ENCODE measurements around the gene OR1M1. TPM values are rescaled to one million over a fixed set of nuclear protein-coding genes. Genes with fewer than 3 reads are reported as not detected.

The OR1M1 gene
- total and polyA plus RNA-seq, 10 of the 15 experiments (the other 5 are each of a cell fraction or from before 2014, with no cell fraction given), result not detected

DNA sequence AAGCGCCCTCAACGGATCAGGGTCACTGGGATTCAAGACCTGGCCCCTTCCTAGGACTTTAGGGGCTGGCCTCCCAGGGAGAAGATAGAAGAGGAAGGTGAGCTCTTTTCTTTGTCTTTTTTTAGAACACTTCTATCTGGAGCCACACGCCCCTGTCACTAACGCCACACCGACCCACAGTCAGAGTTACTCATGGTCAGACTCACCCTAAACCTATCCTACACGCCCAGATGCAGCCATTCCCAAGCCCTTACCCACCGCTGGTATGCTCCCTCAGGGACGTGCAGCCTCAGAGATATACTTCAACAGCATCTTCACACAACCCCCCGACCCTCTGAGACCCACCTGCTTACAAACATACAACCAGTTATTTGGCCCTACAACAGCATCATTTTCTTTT lies 46.7 kb upstream of the OR1M1 start:
- ATAC-seq, result no peak
- H2AFZ ChIP-seq (ENCODE audit: control insufficient read depth, low read depth, low read length), result no peak overlapping the region
- H3K27me3 ChIP-seq (replicated peaks in 1 of 2; ENCODE audit: control insufficient read depth in 2 of 2, insufficient read depth in 2 of 2, low read length in 1 of 2), result no peaks in the 10 kb centered on the region
- H3K36me3 ChIP-seq (ENCODE audit: control insufficient read depth in 2 of 2, insufficient read depth in 2 of 2, low read length in 1 of 2), result no peaks in the 10 kb centered on the region
- BruUV-seq (replicated peaks), result no TSS peak
- FAIRE-seq, result no peak
- ChIA-PET CTCF (no interaction called here), SMC1A (ENCODE audit: uncharacterized antibody, unreplicated experiment) (no interaction called here), POLR2A (no interaction called here), RAD21 (ENCODE audit: unreplicated experiment) (no interaction called here)
- 13% methylated on average over 8 of the region's 9 CpGs for WGBS (ENCODE audit: insufficient coverage, insufficient replicate concordance, low lambda C conversion rate, missing lambda C conversion rate)
- intact Hi-C loops (cut with micrococcal nuclease; ENCODE audit: unreplicated experiment), result no loop called here
- in situ Hi-C loops (cut with MboI), result no loop called here
- no peaks in the 10 kb centered on the region for H3K79me2 ChIP-seq (ENCODE audit: control insufficient read depth, insufficient read depth, low read length)
- no peak for DNase-seq (ENCODE audit: low read depth, low spot score)
- H3K9ac ChIP-seq (ENCODE audit: control insufficient read depth, insufficient read depth, low read length), result no peak overlapping the region
- H3K4me2 ChIP-seq (ENCODE audit: control insufficient read depth, insufficient read depth), result no peak overlapping the region
- no peaks in the 10 kb centered on the region; the same call in 2 of the 3 replicates for H3K9me3 ChIP-seq (replicated peaks; ENCODE audit: control insufficient read depth, insufficient read depth, low read length)
- no peaks in the 10 kb centered on the region for H4K20me1 ChIP-seq (ENCODE audit: control insufficient read depth, insufficient read depth)
- H3K27ac ChIP-seq (ENCODE audit: control insufficient read depth, insufficient read depth), result no peak overlapping the region
- TF ChIP-seq ATF2 (IDR thresholded peaks at IDR 0.05; ENCODE audit: low read length) (no peak), ZNF622 (IDR thresholded peaks at IDR 0.05) (no peak), TCF12 (IDR thresholded peaks at IDR 0.05; ENCODE audit: low read depth, low read length) (no peak), SP1 (IDR thresholded peaks at IDR 0.05; ENCODE audit: low read depth, low read length) (no peak), CEBPB (IDR thresholded peaks at IDR 0.05; ENCODE audit: borderline replicate concordance in 1 of 2, low read depth in 2 of 2, low read length in 2 of 2) (no peak), SMC3 (IDR thresholded peaks at IDR 0.05; ENCODE audit: borderline replicate concordance, low read length) (no peak), MYC (IDR thresholded peaks at IDR 0.05; ENCODE audit: insufficient read depth, insufficient read length, insufficient replicate concordance, low read length, severe bottlenecking) (no peak), POLR2AphosphoS5 (IDR thresholded peaks at IDR 0.05; ENCODE audit: low read length) (no peak), GATAD2B (conservative IDR thresholded peaks at IDR 0.05; ENCODE audit: low read depth) (no peak), SUPT20H (IDR thresholded peaks at IDR 0.05; ENCODE audit: borderline replicate concordance, control insufficient read depth, low read depth, low read length) (no peak), HDAC6 (IDR thresholded peaks at IDR 0.05; ENCODE audit: unreplicated experiment) (no peak), PAX8 (IDR thresholded peaks at IDR 0.05) (no peak), MTA3 (IDR thresholded peaks at IDR 0.05; ENCODE audit: borderline replicate concordance, low read length) (no peak), ZNF384 (IDR thresholded peaks at IDR 0.05; ENCODE audit: borderline replicate concordance, low read depth, low read length) (no peak), ESRRA (IDR thresholded peaks at IDR 0.05; ENCODE audit: low read length) (no peak), BCLAF1 (IDR thresholded peaks at IDR 0.05) (no peak), CBFB (IDR thresholded peaks at IDR 0.05; ENCODE audit: low read depth) (no peak), GABPA (IDR thresholded peaks at IDR 0.05; ENCODE audit: low read depth) (no peak), RAD51 (IDR thresholded peaks at IDR 0.05) (no peak)
- TF ChIP-seq, protein P1, sequence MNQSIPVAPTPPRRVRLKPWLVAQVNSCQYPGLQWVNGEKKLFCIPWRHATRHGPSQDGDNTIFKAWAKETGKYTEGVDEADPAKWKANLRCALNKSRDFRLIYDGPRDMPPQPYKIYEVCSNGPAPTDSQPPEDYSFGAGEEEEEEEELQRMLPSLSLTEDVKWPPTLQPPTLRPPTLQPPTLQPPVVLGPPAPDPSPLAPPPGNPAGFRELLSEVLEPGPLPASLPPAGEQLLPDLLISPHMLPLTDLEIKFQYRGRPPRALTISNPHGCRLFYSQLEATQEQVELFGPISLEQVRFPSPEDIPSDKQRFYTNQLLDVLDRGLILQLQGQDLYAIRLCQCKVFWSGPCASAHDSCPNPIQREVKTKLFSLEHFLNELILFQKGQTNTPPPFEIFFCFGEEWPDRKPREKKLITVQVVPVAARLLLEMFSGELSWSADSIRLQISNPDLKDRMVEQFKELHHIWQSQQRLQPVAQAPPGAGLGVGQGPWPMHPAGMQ (IDR thresholded peaks at IDR 0.05; ENCODE audit: borderline replicate concordance), result no peak
- H3K4me1 ChIP-seq (ENCODE audit: control insufficient read depth, insufficient read depth, low read length), result no peaks in the 10 kb centered on the region
- no peak overlapping the region for H3K4me3 ChIP-seq

All from GM12878 (cell line).